ENCODE measurements around the gene ZNF581.

ZNF581 gene

GRCh38 chr19:55635334-55635717, 8.1 kb upstream of the ZNF581 start:
- no peaks in the 10 kb centered on the region for H4K20me1 ChIP-seq (ENCODE audit: insufficient read depth, low read length)
- no peaks in the 10 kb centered on the region for H3F3A ChIP-seq (ENCODE audit: insufficient read depth, low read length)
- H3K27me3 ChIP-seq (ENCODE audit: insufficient read depth, low read length), result no peaks in the 10 kb centered on the region
- H3K4me3 ChIP-seq (ENCODE audit: low read depth, low read length, poor library complexity, severe bottlenecking), result peak overlapping the region; percentile 82
- no peaks in the 10 kb centered on the region for H3K9me3 ChIP-seq (ENCODE audit: low read length)
- no peaks in the 10 kb centered on the region for H3K9me2 ChIP-seq (ENCODE audit: low read depth, low read length)
- peaks cover 44% of the 10 kb centered on the region for H3K4me1 ChIP-seq (ENCODE audit: insufficient read depth, low read length, severe bottlenecking)
- H3K79me2 ChIP-seq (ENCODE audit: insufficient read depth, low read length), result peaks cover 16% of the 10 kb centered on the region
- H3K4me2 ChIP-seq (ENCODE audit: low read length), result peak overlapping the region; percentile 97
- peak overlapping the region; percentile 89 for H3K9ac ChIP-seq (ENCODE audit: low read length)
- no peak for TF ChIP-seq EZH2 (IDR thresholded peaks at IDR 0.05; ENCODE audit: borderline replicate concordance, low read length)
- no peak for TF ChIP-seq CTCF (IDR thresholded peaks at IDR 0.05; ENCODE audit: low read length)
- no peak overlapping the region for H2AFZ ChIP-seq (ENCODE audit: low read length)
- H3K36me3 ChIP-seq (ENCODE audit: insufficient read depth, low read length), result 0 out of 2 replicates have a peak, but pooled peaks cover 4% of the 10 kb centered on the region
- peak overlapping the region; percentile 60 for H3K27ac ChIP-seq (ENCODE audit: low read depth, low read length, poor library complexity, severe bottlenecking)

- no peaks in the 10 kb centered on the region for H3K27me3 ChIP-seq (ENCODE audit: insufficient read depth, low read length)
- peaks cover 16% of the 10 kb centered on the region for H3K79me2 ChIP-seq (ENCODE audit: insufficient read depth, low read length)
- no peaks in the 10 kb centered on the region for H3K9me3 ChIP-seq (ENCODE audit: low read length)
- H3K9ac ChIP-seq (ENCODE audit: low read length), result peak overlapping the region; percentile 89
- peaks cover 48% of the 10 kb centered on the region for H3K4me1 ChIP-seq (ENCODE audit: insufficient read depth, low read length, severe bottlenecking)
- TF ChIP-seq CTCF (IDR thresholded peaks at IDR 0.05; ENCODE audit: low read length), result no peak
- TF ChIP-seq EZH2 (IDR thresholded peaks at IDR 0.05; ENCODE audit: borderline replicate concordance, low read length), result no peak
- no peaks in the 10 kb centered on the region for H3F3A ChIP-seq (ENCODE audit: insufficient read depth, low read length)
- H3K27ac ChIP-seq (ENCODE audit: low read depth, low read length, poor library complexity, severe bottlenecking), result no peak overlapping the region
- 0 out of 2 replicates have a peak, but pooled peaks cover 4% of the 10 kb centered on the region for H3K36me3 ChIP-seq (ENCODE audit: insufficient read depth, low read length)
- peak overlapping the region; percentile 82 for H3K4me3 ChIP-seq (ENCODE audit: low read depth, low read length, poor library complexity, severe bottlenecking)
- no peaks in the 10 kb centered on the region for H3K9me2 ChIP-seq (ENCODE audit: low read depth, low read length)
- no peak overlapping the region for H2AFZ ChIP-seq (ENCODE audit: low read length)
- H3K4me2 ChIP-seq (ENCODE audit: low read length), result peak overlapping the region; percentile 97
- no peaks in the 10 kb centered on the region for H4K20me1 ChIP-seq (ENCODE audit: insufficient read depth, low read length)
Observed at GRCh38 chr19:55635856-55636440, 7.5 kb upstream of the ZNF581 start.

- Histone ChIP-seq H3K9me3 (ENCODE audit: low read length) (no peaks in the 10 kb centered on the region), H3K27me3 (ENCODE audit: insufficient read depth, low read length) (no peaks in the 10 kb centered on the region), H3K27ac (ENCODE audit: low read depth, low read length, poor library complexity, severe bottlenecking) (no peak overlapping the region), H3F3A (ENCODE audit: insufficient read depth, low read length) (no peaks in the 10 kb centered on the region), H4K20me1 (ENCODE audit: insufficient read depth, low read length) (no peaks in the 10 kb centered on the region), H3K4me1 (ENCODE audit: insufficient read depth, low read length, severe bottlenecking) (peaks cover 47% of the 10 kb centered on the region), H3K9me2 (ENCODE audit: low read depth, low read length) (no peaks in the 10 kb centered on the region), H3K79me2 (ENCODE audit: insufficient read depth, low read length) (peaks cover 16% of the 10 kb centered on the region), H3K36me3 (ENCODE audit: insufficient read depth, low read length) (0 out of 2 replicates have a peak, but pooled peaks cover 4% of the 10 kb centered on the region), H2AFZ (ENCODE audit: low read length) (no peak overlapping the region), H3K9ac (ENCODE audit: low read length) (peak overlapping the region; percentile 89; the same call in 1 of the 2 replicates), H3K4me2 (ENCODE audit: low read length) (peak overlapping the region; percentile 97), H3K4me3 (ENCODE audit: low read depth, low read length, poor library complexity, severe bottlenecking) (peak overlapping the region; percentile 82)
- TF ChIP-seq EZH2 (IDR thresholded peaks at IDR 0.05; ENCODE audit: borderline replicate concordance, low read length) (no peak), CTCF (IDR thresholded peaks at IDR 0.05; ENCODE audit: low read length) (no peak)
Observed at GRCh38 chr19:55636723-55637122, 6.7 kb upstream of the ZNF581 start.
